ENCODE data around the gene XKR7. TPM values are rescaled to one million over a fixed set of nuclear protein-coding genes. Genes with fewer than 3 reads are reported as not detected.

XKR7 gene
- total RNA-seq, 1 donor from 2014 or later = 0.08 TPM

GRCh38 chr20:31936420-31936819 lies 31.5 kb upstream of the XKR7 start:
- no peaks in the 10 kb centered on the region for H3K36me3 ChIP-seq (ENCODE audit: control insufficient read depth, insufficient read depth, low read length)
- TF ChIP-seq, protein P1, sequence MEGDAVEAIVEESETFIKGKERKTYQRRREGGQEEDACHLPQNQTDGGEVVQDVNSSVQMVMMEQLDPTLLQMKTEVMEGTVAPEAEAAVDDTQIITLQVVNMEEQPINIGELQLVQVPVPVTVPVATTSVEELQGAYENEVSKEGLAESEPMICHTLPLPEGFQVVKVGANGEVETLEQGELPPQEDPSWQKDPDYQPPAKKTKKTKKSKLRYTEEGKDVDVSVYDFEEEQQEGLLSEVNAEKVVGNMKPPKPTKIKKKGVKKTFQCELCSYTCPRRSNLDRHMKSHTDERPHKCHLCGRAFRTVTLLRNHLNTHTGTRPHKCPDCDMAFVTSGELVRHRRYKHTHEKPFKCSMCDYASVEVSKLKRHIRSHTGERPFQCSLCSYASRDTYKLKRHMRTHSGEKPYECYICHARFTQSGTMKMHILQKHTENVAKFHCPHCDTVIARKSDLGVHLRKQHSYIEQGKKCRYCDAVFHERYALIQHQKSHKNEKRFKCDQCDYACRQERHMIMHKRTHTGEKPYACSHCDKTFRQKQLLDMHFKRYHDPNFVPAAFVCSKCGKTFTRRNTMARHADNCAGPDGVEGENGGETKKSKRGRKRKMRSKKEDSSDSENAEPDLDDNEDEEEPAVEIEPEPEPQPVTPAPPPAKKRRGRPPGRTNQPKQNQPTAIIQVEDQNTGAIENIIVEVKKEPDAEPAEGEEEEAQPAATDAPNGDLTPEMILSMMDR (IDR thresholded peaks at IDR 0.05; ENCODE audit: insufficient read depth, low read length, poor library complexity, severe bottlenecking) = no peak
- no peak overlapping the region for H3K4me3 ChIP-seq (ENCODE audit: low read depth, low read length)
- DNase-seq (ENCODE audit: low read depth) = no peak
- no peaks in the 10 kb centered on the region for H3K27me3 ChIP-seq (ENCODE audit: control insufficient read depth, insufficient read depth, low read length)

- TF ChIP-seq, protein P1 (IDR thresholded peaks at IDR 0.05; ENCODE audit: insufficient read depth, low read length, poor library complexity, severe bottlenecking) = no peak
- Histone ChIP-seq H3K27me3 (ENCODE audit: control insufficient read depth, insufficient read depth, low read length) (no peaks in the 10 kb centered on the region), H3K4me3 (ENCODE audit: low read depth, low read length) (no peak overlapping the region), H3K36me3 (ENCODE audit: control insufficient read depth, insufficient read depth, low read length) (no peaks in the 10 kb centered on the region)
- DNase-seq (ENCODE audit: low read depth) = no peak
These were observed 30.1 kb upstream of the XKR7 start for GRCh38 chr20:31937820-31938219.

DNA sequence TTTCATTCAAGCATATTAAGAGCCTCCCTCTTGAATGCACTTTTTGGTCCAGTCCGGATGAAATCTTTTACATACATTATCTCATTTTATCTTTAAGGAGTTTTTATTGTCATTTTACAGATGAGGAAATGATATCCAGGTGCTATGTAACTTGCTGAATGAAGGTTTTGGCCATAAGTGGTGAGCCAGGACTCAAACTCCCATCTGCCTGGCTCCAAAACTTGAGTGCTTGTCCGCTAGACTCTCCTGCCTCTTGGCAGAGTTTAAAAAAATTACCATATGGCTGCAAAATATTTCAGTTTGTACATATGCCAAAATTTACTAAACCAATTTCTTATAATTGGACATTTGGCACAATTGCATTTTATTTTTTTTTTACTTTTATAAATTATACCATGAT lies 28.3 kb upstream of the XKR7 start:
- H3K4me3 ChIP-seq (ENCODE audit: low read depth, low read length) = no peak overlapping the region
- TF ChIP-seq, protein P1 (IDR thresholded peaks at IDR 0.05; ENCODE audit: insufficient read depth, low read length, poor library complexity, severe bottlenecking) = no peak
- no peak for DNase-seq (ENCODE audit: low read depth)

GRCh38 chr20:31943052-31943471 lies 24.9 kb upstream of the XKR7 start:
- no peak overlapping the region for H3K4me3 ChIP-seq (ENCODE audit: low read depth, low read length)
- H3K27me3 ChIP-seq (ENCODE audit: control insufficient read depth, insufficient read depth, low read length) = no peaks in the 10 kb centered on the region
- no peaks in the 10 kb centered on the region for H3K36me3 ChIP-seq (ENCODE audit: control insufficient read depth, insufficient read depth, low read length)
- no peak for DNase-seq (ENCODE audit: low read depth)
- TF ChIP-seq, protein P1 (IDR thresholded peaks at IDR 0.05; ENCODE audit: insufficient read depth, low read length, poor library complexity, severe bottlenecking) = no peak

More for the DNA sequence above, 28.3 kb upstream of the XKR7 start:
- Histone ChIP-seq H3K36me3 (ENCODE audit: control insufficient read depth, insufficient read depth, low read length) (no peaks in the 10 kb centered on the region), H3K27me3 (ENCODE audit: control insufficient read depth, insufficient read depth, low read length) (no peaks in the 10 kb centered on the region)

DNA sequence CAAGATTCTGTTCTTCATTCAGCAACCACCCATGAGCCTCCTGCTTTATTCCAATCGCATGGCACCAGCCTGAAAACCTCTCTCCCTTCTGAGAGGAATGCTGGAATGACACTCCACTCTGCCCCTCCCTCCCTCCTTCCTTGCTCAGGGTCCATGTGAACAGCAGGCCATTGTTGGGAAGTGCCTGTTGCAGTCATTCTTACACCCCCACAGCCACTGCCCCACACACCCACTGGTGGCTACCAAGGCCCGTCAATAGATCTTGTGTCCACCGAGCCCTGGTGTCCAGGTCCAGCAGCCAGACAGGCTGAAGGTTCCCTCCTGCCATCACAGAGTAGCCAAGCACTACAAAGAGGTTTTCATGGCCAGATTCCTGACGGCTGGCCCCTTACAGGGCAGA lies 22.6 kb upstream of the XKR7 start:
- TF ChIP-seq, protein P1 (IDR thresholded peaks at IDR 0.05; ENCODE audit: insufficient read depth, low read length, poor library complexity, severe bottlenecking) = no peak
- Histone ChIP-seq H3K36me3 (ENCODE audit: control insufficient read depth, insufficient read depth, low read length) (no peaks in the 10 kb centered on the region), H3K4me3 (ENCODE audit: low read depth, low read length) (no peak overlapping the region), H3K27me3 (ENCODE audit: control insufficient read depth, insufficient read depth, low read length) (no peaks in the 10 kb centered on the region)
- no peak for DNase-seq (ENCODE audit: low read depth)

GRCh38 chr20:31945785-31946184 lies 22.2 kb upstream of the XKR7 start:
- Histone ChIP-seq H3K4me3 (ENCODE audit: low read depth, low read length) (no peak overlapping the region), H3K36me3 (ENCODE audit: control insufficient read depth, insufficient read depth, low read length) (no peaks in the 10 kb centered on the region), H3K27me3 (ENCODE audit: control insufficient read depth, insufficient read depth, low read length) (no peaks in the 10 kb centered on the region)
- TF ChIP-seq, protein P1 (IDR thresholded peaks at IDR 0.05; ENCODE audit: insufficient read depth, low read length, poor library complexity, severe bottlenecking) = no peak
- DNase-seq (ENCODE audit: low read depth) = no peak

Measured in kidney epithelial cell (primary cell).